H1 (cell line): ENCODE data around the gene BTN2A1. TPM values are rescaled to one million over a fixed set of nuclear protein-coding genes. Genes with fewer than 3 reads are reported as not detected.

ENCODE experiments used
- CTCF ChIA-PET: fragments of 300-600 bp; sonication (Branson Sonifier 250); formaldehyde crosslinking; loops from one replicate; lab custom pipeline; 2021; ENCODE audit not compliant: partially characterized antibody; lab: Charles Lee
- POLR2A ChIA-PET: fragments of 300-600 bp; sonication (Branson Sonifier 250); formaldehyde crosslinking; loops from one replicate; lab custom pipeline; 2021; ENCODE audit warnings: inconsistent platforms; ENCODE audit not compliant: partially characterized antibody; lab: Charles Lee
- DNase-seq, 2 experiments: peaks; one replicate each; pipeline versions ENCODE4 v3.0.0 to v3.0.0-alpha.2; 2010 to 2022; ENCODE audit warnings: low spot score in 2 of 2, low read depth in 1 of 2, mixed read lengths in 1 of 2
- FAIRE-seq: peaks from 2 replicates; lab custom pipeline; 2011; peaks lifted over from hg19 to GRCh38; lab: Jason Lieb, UNC
- H2AFZ ChIP-seq: 2 replicates; pipeline ENCODE4 v1.8.1; 2012; ENCODE audit warnings: low read length, inconsistent platforms
- H2AK5ac ChIP-seq: 2 replicates; pipeline ENCODE4 v1.6.1; 2013; ENCODE audit warnings: low read depth, low read length
- H2BK120ac ChIP-seq: replicated peaks from 2 replicates; pipeline ENCODE3; 2013; ENCODE audit warnings: low read depth, low read length, inconsistent platforms
- H2BK12ac ChIP-seq: 2 replicates; pipeline ENCODE4 v1.6.1; 2013; ENCODE audit warnings: low read depth, low read length
- H2BK15ac ChIP-seq: 2 replicates; pipeline ENCODE4 v1.6.1; 2013; ENCODE audit warnings: low read length
- H2BK20ac ChIP-seq: 2 replicates; pipeline ENCODE4 v1.6.1; 2013; ENCODE audit warnings: low read length
- H2BK5ac ChIP-seq: 2 replicates; pipeline ENCODE4 v1.6.1; 2013; ENCODE audit warnings: low read depth, low read length
- H3K14ac ChIP-seq: 2 replicates; pipeline ENCODE4 v1.6.1; 2013; ENCODE audit warnings: inconsistent platforms; ENCODE audit not compliant: insufficient read length
- H3K18ac ChIP-seq: 2 replicates; pipeline ENCODE4 v1.6.1; 2013; ENCODE audit warnings: low read length; ENCODE audit errors: extremely low read depth
- H3K23ac ChIP-seq: 2 replicates; pipeline ENCODE4 v1.6.1; 2013; ENCODE audit warnings: inconsistent platforms; ENCODE audit not compliant: insufficient read length
- H3K23me2 ChIP-seq: 2 replicates; pipeline ENCODE4 v1.6.1; 2013; ENCODE audit warnings: low read depth, low read length
- H3K27ac ChIP-seq: 2 replicates; pipeline ENCODE4 v1.6.1; 2011; ENCODE audit warnings: low read depth, low read length, inconsistent platforms
- H3K27me3 ChIP-seq, 4 experiments: replicated peaks in 1 of 4; 1 replicate in 1 of 4; 2 replicates in 3 of 4; pipeline versions ENCODE4 v1.6.1 to v1.8.1; 2011 to 2013; ENCODE audit warnings: low read length in 3 of 4, mild to moderate bottlenecking in 3 of 4, inconsistent platforms in 2 of 4, mixed read lengths in 2 of 4, moderate library complexity in 1 of 4; ENCODE audit not compliant: control insufficient read depth in 3 of 4, insufficient read depth in 3 of 4; ENCODE audit errors: extremely low read depth in 1 of 4
- H3K36me3 ChIP-seq, 4 experiments: 2 replicates each; pipeline versions ENCODE4 v1.6.1 to v1.8.1; 2011 to 2013; ENCODE audit warnings: mild to moderate bottlenecking in 4 of 4, low read length in 3 of 4, moderate library complexity in 2 of 4, control low read depth in 1 of 4, inconsistent platforms in 1 of 4; ENCODE audit not compliant: insufficient read depth in 4 of 4, control insufficient read depth in 2 of 4
- H3K4ac ChIP-seq: replicated peaks from 2 replicates; pipeline ENCODE3; 2013; ENCODE audit warnings: low read length, low read depth, mixed read lengths, inconsistent platforms; ENCODE audit not compliant: insufficient read length
- H3K4me1 ChIP-seq, 4 experiments: replicated peaks in 1 of 4; 1 replicate in 1 of 4; 2 replicates in 3 of 4; pipeline versions ENCODE4 v1.6.1 to v1.8.1; 2011 to 2013; ENCODE audit warnings: low read length in 3 of 4, inconsistent platforms in 2 of 4, mixed read lengths in 1 of 4; ENCODE audit not compliant: insufficient read depth in 4 of 4, control insufficient read depth in 3 of 4
- H3K4me2 ChIP-seq, 2 experiments: 2 replicates each; pipeline versions ENCODE4 v1.6.1 to v1.8.1; 2011 to 2013; ENCODE audit warnings: low read depth in 2 of 2, low read length in 2 of 2, control low read depth in 1 of 2, inconsistent platforms in 1 of 2, mild to moderate bottlenecking in 1 of 2; ENCODE audit not compliant: insufficient read depth in 1 of 2
- H3K4me3 ChIP-seq, 4 experiments: fragments of 200-600, 300-600 bp in 1 of 4; sonication (generic), shearing (Covaris generic), sonication (Bioruptor Twin) in 1 of 4; 2 replicates each; pipeline versions ENCODE4 v1.5.1 to v1.8.1; 2011 to 2016; ENCODE audit warnings: low read length in 4 of 4, low read depth in 3 of 4, control low read depth in 2 of 4, inconsistent platforms in 2 of 4, mild to moderate bottlenecking in 2 of 4, mixed read lengths in 1 of 4, moderate library complexity in 1 of 4; ENCODE audit not compliant: insufficient read depth in 2 of 4; ENCODE audit errors: extremely low read depth in 1 of 4
- H3K56ac ChIP-seq: replicated peaks from 2 replicates; pipeline ENCODE3; 2013; ENCODE audit warnings: low read depth, mild to moderate bottlenecking, mixed read lengths, low read length, inconsistent platforms; ENCODE audit not compliant: insufficient read length
- H3K79me1 ChIP-seq: 2 replicates; pipeline ENCODE4 v1.6.1; 2013; ENCODE audit warnings: low read depth, low read length, control low read depth
- H3K79me2 ChIP-seq, 2 experiments: 2 replicates each; pipeline versions ENCODE4 v1.6.1 to v1.8.1; 2012 to 2013; ENCODE audit warnings: low read length in 2 of 2, mild to moderate bottlenecking in 2 of 2, inconsistent platforms in 1 of 2; ENCODE audit not compliant: insufficient read depth in 2 of 2, control insufficient read depth in 1 of 2
- H3K9ac ChIP-seq, 4 experiments: replicated peaks in 1 of 4; 1 replicate in 1 of 4; 2 replicates in 3 of 4; pipeline versions ENCODE4 v1.6.1 to v1.8.1; 2011 to 2013; ENCODE audit warnings: low read depth in 3 of 4, low read length in 3 of 4, control low read depth in 2 of 4, mild to moderate bottlenecking in 2 of 4, moderate library complexity in 2 of 4, inconsistent platforms in 1 of 4; ENCODE audit errors: extremely low read depth in 1 of 4
- H3K9me3 ChIP-seq, 2 experiments: 2 replicates each; pipeline versions ENCODE4 v1.6.1 to v1.8.1; 2012 to 2013; ENCODE audit warnings: mild to moderate bottlenecking in 2 of 2, moderate library complexity in 2 of 2, control low read depth in 1 of 2, inconsistent platforms in 1 of 2, low read depth in 1 of 2, low read length in 1 of 2, mixed read lengths in 1 of 2; ENCODE audit not compliant: insufficient read depth in 2 of 2
- H4K20me1 ChIP-seq, 2 experiments: replicated peaks in 1 of 2; 2 replicates each; pipeline versions ENCODE3 to v1.8.1; 2011 to 2013; ENCODE audit warnings: inconsistent platforms in 2 of 2, low read length in 2 of 2, mild to moderate bottlenecking in 1 of 2; ENCODE audit not compliant: insufficient read depth in 2 of 2, control insufficient read depth in 1 of 2
- H4K5ac ChIP-seq: 2 replicates; pipeline ENCODE4 v1.6.1; 2013; ENCODE audit warnings: low read length, low read depth, mixed read lengths, inconsistent platforms; ENCODE audit not compliant: insufficient read length
- H4K8ac ChIP-seq: 2 replicates; pipeline ENCODE4 v1.8.0; 2013; ENCODE audit warnings: mild to moderate bottlenecking, moderate library complexity, low read length, inconsistent platforms; ENCODE audit not compliant: insufficient read depth; ENCODE audit errors: extremely low read depth
- H4K91ac ChIP-seq: replicated peaks from 2 replicates; pipeline ENCODE3; 2013; ENCODE audit warnings: low read length, mixed read lengths, inconsistent platforms; ENCODE audit not compliant: insufficient read length
- SAP30 ChIP-seq: fragments of 300-600 bp; sonication (generic); IDR thresholded peaks from 2 replicates; pipeline ENCODE4 v1.7.1; 2012; ENCODE audit warnings: low read length, moderate library complexity, mild to moderate bottlenecking, inconsistent platforms; ENCODE audit not compliant: insufficient read depth, insufficient replicate concordance
- SIRT6 ChIP-seq: IDR thresholded peaks from one replicate; pipeline ENCODE4 v1.7.1; 2012; ENCODE audit warnings: low read length, inconsistent platforms
- WGBS, 2 experiments: shearing (Covaris generic) in 1 of 2; methylation state at CpG; one replicate each; pipeline versions ENCODE4 v1.1.6 to v1.1.7; 2013 to 2015; ENCODE audit warnings: low lambda C conversion rate in 2 of 2, mixed read lengths in 2 of 2, inconsistent platforms in 1 of 2, low coverage in 1 of 2, missing lambda C conversion rate in 1 of 2; ENCODE audit not compliant: insufficient replicate concordance in 2 of 2, insufficient coverage in 1 of 2, insufficient read length in 1 of 2; ENCODE audit errors: extremely low coverage in 1 of 2, missing lambda C conversion rate in 1 of 2; 5-methylcytosine and 5-hydroxymethylcytosine counted together
- polyA plus RNA-seq, 7 experiments: library from polyadenylated mRNA; depleted of rRNA in 3 of 7; stranded (reverse) in 5 of 7; unstranded in 2 of 7; fragments of >200 nt in 5 of 7; fragments of 200-250 nt in 2 of 7; gene quantifications; 1 replicate in 5 of 7; 2 replicates in 1 of 7; 4 replicates in 1 of 7; pipeline versions ENCODE4 v1.2.1 to v1.2.3, GENCODE V29; 2011 to 2013; ENCODE audit warnings: missing spikeins in 2 of 7, mixed read lengths in 2 of 7
- total RNA-seq: library from RNA; stranded (reverse); fragmentation: NEBNext Ultra II Directional; extraction: Animal tissue kit (Norgen Biotek cat#: 25700); gene quantifications from 2 replicates; pipeline ENCODE4 v1.2.1, GENCODE V29; 2021

The BTN2A1 gene
- total and polyA plus RNA-seq, 2 of the 8 experiments (the other 6 are each of a cell fraction or from before 2014, with no cell fraction given), result 8.7 to 11.0 TPM

- H3K79me2 ChIP-seq, result peaks cover 0 to 13% of the 10 kb centered on the region in 2 experiments; a peak in 2 of 4 replicates
- ChIA-PET CTCF (interaction anchor here (0.6 to 2.0 kb wide), 7 partner anchors 8 to 421 kb away, joined by 3 to 5 read pairs (median 3); no protein-coding TSS in a partner anchor), POLR2A (no interaction called here)
- no peak overlapping the region for H2BK12ac ChIP-seq
- H3K4ac ChIP-seq, result no peak overlapping the region
- no peak overlapping the region for H3K14ac ChIP-seq
- no peaks in the 10 kb centered on the region; the same call in 1 of the 2 replicates for H3K79me1 ChIP-seq
- no peaks in the 10 kb centered on the region for H3K9me3 ChIP-seq
- H3K4me2 ChIP-seq, result no peak overlapping the region
- H2AK5ac ChIP-seq, result no peak overlapping the region
- H4K8ac ChIP-seq, result no peak overlapping the region
- H2AFZ ChIP-seq, result no peak overlapping the region
- no peak overlapping the region for H3K23ac ChIP-seq
- H2BK20ac ChIP-seq, result no peak overlapping the region
- H3K23me2 ChIP-seq, result no peaks in the 10 kb centered on the region; the same call in 1 of the 2 replicates
- H3K27ac ChIP-seq, result no peak overlapping the region
- H3K9ac ChIP-seq, result no peak overlapping the region
- no peak overlapping the region for H3K18ac ChIP-seq
- H3K4me1 ChIP-seq, result peaks cover 0 to 6% (median 5%) of the 10 kb centered on the region in 4 experiments; a peak in 4 of 7 replicates
- no peak for DNase-seq
- H2BK120ac ChIP-seq, result no peak overlapping the region
- H2BK15ac ChIP-seq, result no peak overlapping the region
- FAIRE-seq, result no peak
- H4K5ac ChIP-seq, result no peak overlapping the region
- H4K20me1 ChIP-seq, result no peaks in the 10 kb centered on the region
- no peak overlapping the region for H4K91ac ChIP-seq
- H3K27me3 ChIP-seq, result no peaks in the 10 kb centered on the region
- no peak overlapping the region for H3K56ac ChIP-seq
- H2BK5ac ChIP-seq, result no peak overlapping the region
- no peak overlapping the region for H3K4me3 ChIP-seq
- H3K36me3 ChIP-seq, result peaks cover 2 to 12% (median 6%) of the 10 kb centered on the region in 4 experiments; a peak in 5 of 8 replicates
- 83% methylated on average over 3 of the region's 3 CpGs; no CpG with 5 or more reads in 1 of the 2 experiments for WGBS, 2 experiments
- no peak for TF ChIP-seq SAP30
- no peak for TF ChIP-seq SIRT6
Measured at GRCh38 chr6:26455357-26455970, 2.3 kb upstream of the BTN2A1 start.
